ENCODE measurements around the gene EPHX1.

DNA sequence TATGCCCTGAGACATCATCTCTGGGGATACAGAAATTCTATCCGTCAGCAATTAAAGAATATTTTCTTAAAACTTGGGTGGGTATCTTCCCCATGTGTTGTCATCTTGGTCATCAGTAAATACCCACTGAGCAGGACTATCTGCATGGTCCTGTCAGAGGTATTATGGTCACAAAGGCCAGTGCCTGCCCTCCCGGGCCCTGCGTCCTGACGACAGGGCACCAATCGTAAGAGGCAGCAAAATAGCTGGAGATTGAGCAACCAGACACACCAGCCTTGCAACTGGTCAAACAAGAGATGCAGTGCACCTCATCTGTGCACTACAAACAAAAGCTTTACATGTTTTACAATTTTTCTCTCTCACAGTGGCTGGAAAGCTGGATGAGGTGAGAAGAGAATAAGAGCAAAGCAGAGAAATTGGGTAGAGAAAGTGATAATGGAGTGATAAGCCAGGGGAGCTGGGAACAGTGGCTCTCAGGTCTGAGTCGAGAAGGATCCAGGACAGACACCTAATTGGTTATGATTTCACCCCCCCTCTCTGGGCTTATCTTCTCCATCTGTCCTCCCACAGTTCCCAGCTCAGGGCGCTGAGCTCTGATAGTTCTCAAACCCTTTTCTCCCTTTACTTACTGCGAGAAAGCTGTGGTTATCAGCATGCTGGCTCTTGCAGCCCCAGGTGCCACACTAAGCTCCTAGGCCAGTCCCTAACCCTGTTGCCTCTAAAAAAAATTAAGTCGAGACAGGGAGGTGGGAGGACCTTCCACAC, 41.1 kb upstream of the EPHX1 start:
- TF ChIP-seq CTCF (IDR thresholded peaks at IDR 0.05; ENCODE audit: low read depth, low read length), result no peak
- TF ChIP-seq EZH2phosphoT487 (IDR thresholded peaks at IDR 0.05; ENCODE audit: low read depth), result no peak

All from OCI-LY3 (cell line).